LHCN-M2 (cell line): Measurements from ENCODE around the gene ANKRD50. TPM values are rescaled to one million over a fixed set of nuclear protein-coding genes. Genes with fewer than 3 reads are reported as not detected.
A peak's percentile ranks its signal among the peaks of the same experiment; 100 is the strongest.

ENCODE experiments used
- DNase-seq: peaks from one replicate; pipeline ENCODE4 v3.0.0-alpha.2; 2012; ENCODE audit warnings: low read depth
- total RNA-seq: library from RNA; depleted of rRNA; stranded (reverse); fragments of >200 nt; gene quantifications from 2 replicates; pipeline ENCODE4 v1.2.3, GENCODE V29; 2014

The ANKRD50 gene
- total RNA-seq, 1 experiment from 2014 or later: 16.3 TPM

DNA sequence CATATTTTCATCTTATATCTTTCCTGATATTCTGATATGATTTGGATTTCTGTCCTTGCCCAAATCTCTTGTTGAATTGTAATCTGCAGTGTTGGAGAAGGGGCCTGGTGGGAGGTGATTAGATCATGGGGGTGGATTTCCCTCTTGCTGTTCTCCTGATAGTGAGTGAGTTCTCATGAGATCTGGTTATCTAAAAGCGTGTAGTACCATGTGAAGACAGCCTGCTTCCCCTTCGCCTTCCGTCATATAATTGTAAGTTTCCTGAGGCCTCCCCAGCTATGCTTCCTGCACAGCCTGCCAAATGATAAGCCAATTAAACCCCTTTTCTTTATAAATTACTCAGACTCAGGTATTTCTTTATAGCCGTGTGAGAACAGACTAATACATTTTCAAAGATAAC, 77.2 kb downstream of the ANKRD50 start:
- no peak for DNase-seq

- DNase-seq: no peak
Measured at GRCh38 chr4:124633285-124633941, 79.1 kb downstream of the ANKRD50 start.

GRCh38 chr4:124632439-124632838, 80.1 kb downstream of the ANKRD50 start:
- DNase-seq: no peak

GRCh38 chr4:124631760-124632159, 80.8 kb downstream of the ANKRD50 start:
- DNase-seq: peak; percentile 88

- DNase-seq: no peak
Measured at GRCh38 chr4:124629681-124630080, 82.9 kb downstream of the ANKRD50 start.
